GM19468 (cell line): ENCODE data around the gene CASQ1.

Source experiments
- ATAC-seq: cut with Tn5 transposase; IDR thresholded peaks from one replicate; pipeline ENCODE4 v1.9.1; 2021; ENCODE audit warnings: mild to moderate bottlenecking, moderate library complexity, moderate number of reproducible peaks; ENCODE audit not compliant: unreplicated experiment; ENCODE audit errors: extremely low read depth

CASQ1 gene

DNA sequence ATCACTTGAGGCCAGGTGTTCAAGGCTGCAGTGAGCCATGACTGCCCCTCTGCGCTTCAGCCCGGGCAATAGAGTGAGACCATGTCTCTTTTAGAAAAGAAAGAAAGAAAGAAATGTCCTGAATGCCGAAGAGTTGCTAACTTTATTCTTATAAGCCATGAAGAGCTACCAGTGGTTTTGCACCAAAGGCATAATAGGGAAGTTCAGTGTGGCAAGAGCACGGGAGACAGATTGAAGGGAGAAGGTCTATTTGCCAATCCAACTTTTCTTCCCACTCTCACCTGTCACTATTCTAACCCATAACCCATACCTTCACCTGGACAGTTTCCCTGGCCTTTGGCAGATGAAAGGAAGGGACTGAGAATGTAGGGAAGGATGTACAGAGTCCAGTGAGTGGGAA, 10.4 kb downstream of the CASQ1 start:
- no peak for ATAC-seq

DNA sequence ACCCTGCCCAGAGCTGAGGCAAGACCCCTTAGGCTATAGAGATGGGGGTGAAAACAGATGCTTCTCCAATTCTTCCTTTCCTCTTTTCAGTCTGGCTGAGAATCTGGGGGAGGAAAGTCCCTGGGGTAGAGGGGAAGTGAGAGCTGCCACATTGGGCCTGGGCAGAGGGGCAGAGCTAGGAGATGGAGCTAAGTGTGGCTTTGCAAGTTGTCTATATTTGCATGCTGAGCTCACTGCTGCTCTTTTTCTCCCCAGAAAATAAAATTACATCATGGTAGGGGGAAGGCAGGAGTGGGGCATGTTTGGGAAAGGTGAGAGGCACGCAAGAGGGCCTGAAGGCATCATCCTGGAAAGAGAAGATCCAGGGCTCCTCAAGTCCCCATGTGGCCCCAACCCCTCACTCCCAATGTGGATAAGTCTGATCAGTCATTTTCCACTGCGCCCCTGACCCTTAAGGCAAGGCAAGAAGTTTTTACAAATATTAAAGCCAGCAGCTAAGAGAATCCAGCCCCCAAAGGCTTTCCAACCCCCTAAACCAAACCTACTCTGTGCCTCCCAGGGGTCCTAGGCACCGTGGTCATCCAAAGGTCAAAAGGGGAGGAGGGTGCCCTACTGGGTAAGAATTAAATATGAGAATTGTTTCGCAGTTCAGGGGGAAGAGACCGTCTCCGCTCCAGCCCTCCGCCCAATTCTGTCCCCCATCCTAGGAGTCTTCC, 14.3 kb downstream of the CASQ1 start:
- ATAC-seq, result peak; percentile 30

DNA sequence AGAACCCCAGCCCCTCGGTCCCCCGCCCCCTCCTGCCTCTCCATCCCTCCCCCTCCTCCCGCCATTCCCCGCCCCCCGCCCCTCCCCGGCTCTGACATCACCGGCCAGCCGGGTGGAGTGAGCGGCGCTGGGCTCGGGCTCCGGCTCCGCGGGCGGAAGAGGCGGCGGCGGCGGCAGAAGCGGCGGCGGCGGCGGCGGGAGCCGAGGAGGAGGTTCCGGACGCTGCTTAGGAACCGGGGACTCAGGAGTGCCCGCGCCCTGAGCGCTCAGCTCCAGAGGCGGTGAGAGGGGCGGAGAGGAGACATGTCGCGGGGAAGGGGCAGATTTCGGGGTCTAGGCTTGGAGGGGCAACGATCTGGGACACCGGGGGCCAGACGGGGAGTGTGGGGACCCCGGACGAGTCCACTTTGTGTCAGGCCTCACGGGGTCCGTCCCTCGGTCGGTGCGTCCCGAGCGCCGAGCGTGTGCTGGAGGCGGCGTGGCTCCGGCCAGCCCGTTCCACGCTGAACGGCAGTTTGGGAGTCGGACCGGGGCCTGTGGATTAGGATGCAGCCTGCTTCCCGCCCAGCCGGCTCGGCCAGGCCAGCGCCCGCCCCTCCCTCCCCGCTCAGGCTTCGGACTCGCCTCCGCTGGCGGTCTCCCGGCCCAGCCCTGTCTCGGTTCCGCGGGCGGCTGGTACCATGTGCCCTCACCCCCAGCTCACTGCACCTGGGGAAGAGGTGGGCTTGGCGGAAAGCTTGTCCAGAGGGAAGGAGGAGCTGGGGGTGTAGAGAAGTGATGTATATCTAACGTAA, 15.1 kb downstream of the CASQ1 start, which contains the start of gene PEA15:
Gene PEA15 (plus strand): TSS at position 143 of the 794 bp plus-strand sequence. CDS start 6,161 bp downstream, outside the sequence.
- ATAC-seq, result no peak

DNA sequence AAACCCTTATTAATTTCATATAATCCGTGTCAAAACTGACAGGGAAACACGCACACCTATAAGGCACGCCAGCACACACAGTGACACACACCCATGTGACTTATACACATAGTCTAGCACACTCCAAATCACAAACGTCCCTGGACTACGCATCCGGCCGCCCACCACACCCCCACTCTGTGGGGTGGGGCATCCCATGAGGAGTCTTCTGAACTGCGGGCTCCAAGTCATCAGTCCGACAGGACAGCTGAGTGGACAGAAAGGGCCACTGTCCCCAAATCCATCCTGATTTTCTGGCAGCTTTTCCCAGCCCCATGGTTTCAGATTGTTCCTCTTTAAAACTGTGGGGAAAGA, 15.6 kb downstream of the CASQ1 start:
- ATAC-seq, result no peak

DNA sequence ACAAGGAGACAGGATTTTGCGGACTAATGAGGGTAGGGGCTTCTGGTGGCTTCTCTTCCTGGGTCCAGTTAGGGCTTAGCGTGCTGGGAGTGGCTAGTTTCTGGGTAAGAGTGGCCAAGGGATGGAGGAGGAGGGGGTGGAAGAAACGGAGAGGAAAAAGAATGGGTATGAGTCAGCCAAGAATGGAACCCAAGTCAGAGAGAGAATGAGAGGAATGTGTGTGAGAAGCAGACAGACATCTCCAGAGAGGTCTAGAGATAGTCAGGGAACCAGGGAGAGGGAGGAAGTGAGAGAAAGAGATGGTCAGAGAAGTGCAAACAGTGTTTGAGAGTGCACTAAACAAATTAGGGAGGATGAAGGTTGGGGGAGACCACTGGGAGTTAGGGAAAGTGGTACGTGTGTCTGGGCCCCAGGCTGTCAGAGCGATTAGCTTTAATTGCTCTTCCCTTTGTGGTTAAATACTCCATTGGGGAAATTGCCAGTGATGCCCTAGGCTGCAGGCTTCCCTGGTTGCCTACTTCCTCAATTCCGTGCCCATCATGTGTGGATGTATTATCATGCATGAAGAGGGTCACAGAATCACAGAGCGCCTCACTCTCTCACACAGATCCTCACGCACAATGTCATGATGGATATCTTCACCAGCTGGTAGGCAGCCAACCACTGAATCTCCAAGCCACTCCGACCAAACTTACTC, 16.2 kb downstream of the CASQ1 start:
- ATAC-seq, result no peak

DNA sequence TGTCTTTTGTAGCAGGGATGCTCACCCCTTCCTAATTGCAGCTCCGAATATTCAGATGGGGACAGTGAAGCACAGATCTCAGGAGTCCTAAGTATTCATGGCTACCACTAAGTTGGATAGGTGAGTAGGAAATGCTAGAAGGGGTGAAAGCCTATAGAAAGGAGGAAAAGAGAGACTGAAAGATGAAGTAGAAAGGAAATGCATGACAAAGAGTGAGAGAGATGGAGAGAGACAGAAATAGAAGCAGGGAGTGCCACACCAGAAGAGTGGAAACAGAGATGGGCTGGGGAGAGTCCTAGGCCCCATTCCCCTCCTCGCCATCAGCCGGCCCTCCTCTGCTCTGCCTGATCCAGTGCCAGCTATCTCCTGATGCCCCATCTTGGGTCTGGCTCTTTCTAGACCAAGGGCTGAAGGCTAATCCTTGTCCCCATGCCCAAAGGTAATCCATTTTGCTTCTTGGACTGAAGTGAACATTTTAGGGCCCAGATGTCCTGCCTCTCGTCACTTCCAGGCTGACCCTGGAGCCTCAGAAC, 16.8 kb downstream of the CASQ1 start:
- ATAC-seq, result no peak

DNA sequence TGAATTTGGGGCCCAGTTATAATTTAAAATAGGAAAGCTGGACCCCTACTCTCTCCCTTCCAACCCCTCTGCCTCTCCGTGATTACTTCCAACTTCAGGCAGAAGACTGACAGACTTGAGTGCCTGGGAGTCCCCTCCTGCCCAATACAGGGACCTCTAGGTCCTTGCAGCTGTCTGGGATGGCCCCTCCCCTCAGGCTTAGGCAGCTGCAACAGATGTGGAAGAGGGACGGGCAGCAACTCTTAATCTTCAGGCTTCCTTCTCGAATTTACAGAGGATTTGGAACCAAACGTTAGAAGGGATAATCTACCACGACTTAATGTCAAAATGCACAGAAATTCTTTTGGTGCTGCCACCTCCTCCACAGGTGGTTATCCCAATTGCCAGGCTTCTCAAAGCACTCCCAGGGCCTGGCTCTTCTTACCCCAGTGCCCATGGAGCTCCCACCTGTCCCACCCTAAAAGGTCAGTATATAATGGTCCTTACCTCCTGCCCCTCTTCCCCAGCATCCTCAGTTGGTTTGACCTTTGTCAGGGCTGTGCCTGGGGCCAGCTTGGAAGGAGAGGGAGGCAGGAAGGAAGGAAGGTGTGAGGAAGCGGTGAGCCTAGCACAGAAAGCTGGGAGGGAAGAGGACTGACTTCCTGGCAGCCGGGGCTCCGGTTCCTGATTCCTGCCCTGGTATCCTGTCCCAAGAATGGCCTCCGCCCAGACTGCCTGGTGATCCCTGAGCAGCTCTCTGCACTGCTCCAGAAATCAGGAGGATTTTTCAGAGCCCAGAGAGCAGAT, 17.6 kb downstream of the CASQ1 start:
- no peak for ATAC-seq

DNA sequence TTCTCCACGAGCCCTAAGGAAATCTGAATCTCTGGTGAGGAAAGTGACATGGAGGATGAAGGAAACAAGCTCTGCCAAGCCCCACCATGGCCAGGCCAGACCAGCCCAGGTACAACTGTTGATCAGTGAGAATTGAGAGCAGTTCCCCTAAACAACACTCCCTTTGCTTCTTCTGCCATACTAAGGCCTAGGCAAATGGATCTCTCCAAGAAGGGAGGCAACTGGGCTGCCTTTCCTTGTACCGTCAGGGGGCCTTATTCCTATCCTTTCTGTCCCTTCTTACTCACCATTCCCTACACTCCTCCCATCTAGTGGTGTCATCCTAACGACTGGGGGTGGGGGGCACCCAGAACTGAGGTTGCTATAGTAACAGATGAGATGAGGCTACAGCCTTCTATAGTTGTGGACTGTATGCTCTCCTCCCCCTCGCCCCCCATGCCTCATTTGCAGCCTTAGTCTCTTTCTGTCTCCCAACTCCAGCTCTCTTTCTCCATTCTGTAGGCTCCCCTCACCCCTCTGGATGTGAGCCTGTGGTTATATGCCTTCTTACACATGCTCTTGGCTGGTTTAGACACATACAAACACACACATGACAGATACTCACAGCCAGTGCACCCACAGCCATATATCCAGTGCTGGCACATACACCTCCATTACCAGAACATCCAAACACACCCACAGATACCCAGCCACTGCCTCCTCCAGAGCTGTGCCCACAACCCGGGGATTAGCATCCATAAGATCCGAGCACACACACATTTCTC, 18.4 kb downstream of the CASQ1 start:
- no peak for ATAC-seq

DNA sequence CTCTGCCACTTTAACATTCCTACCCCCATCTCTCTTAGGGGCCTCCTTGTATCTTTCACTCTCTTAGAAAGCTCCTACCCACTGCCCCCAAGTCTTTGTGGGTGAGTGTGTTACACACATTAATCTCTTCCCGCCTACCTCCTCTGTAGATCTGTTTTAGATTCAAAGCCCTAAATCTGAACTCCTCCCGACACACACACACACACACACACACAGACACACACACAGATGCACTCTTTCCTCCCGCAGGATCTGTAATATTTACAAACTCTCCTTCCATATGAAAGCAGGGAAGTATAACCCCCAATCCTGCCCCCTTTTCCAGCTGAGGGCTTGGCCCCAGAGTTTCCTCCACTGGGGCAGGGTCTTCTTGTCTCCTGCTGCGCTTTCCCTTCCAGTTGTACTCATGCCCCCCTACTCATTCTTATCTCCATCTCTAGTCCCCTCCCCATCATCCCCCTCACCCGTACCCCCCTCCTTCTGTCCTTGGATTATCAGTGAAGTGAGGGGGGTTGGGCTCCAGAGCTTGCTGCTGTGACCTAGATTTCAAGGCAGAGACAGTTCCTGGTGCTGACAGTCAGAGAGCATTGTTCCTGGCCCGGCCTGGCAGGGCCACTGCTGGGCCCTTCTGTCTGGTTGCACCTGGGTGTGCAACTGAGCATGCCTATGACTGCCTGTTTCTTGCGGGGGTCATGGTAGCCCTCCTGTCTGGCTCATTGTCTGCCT, 19.1 kb downstream of the CASQ1 start:
- ATAC-seq, result no peak

DNA sequence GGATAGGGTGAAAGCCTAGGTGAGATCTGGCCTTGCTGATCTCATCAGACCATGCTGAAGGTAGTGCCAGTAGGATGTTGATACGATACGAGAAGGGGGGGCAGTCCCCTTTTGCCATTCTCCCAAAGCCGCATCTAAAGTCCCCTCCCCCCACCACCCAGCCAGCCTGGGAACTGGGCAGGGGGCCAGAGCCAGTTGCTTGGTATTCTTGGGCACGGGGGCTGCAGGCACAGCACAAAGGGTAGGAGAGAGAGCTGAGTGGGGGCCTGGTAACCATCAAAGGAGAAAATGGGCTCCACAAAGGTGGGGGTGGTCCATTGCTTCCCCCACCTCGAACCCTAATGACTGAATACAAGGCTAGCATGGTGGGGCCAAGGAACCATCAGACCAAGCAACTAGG, 20.2 kb downstream of the CASQ1 start:
- no peak for ATAC-seq

DNA sequence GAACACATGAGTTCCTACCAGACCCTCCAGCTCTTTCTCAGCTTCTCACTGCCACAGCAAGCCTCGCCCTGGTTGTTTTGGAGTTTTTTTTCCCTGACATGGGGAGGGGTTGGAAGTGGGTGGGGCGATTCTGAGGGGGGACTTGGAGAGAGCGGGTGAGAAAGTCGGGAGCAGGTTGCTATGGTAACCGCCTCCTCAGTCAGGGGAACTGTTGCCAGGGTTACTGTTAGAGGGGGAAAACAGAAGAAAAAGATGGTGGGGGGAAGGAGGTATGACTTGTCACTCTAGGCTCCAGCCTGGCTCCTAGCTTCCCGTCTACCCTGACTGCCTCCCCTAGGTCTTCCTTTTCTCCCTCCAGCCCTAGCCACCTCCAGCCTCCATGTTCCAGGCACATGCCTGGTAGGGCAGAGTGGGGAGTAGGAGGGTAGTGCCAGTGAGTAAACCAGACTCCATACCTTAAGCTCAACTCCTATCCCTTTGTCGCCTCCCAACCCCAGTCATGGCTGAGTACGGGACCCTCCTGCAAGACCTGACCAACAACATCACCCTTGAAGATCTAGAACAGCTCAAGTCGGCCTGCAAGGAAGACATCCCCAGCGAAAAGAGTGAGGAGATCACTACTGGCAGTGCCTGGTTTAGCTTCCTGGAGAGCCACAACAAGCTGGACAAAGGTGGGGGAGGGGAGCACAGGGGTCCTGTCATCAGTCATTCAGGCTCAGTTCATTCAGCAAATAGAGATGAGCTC, 20.8 kb downstream of the CASQ1 start:
- ATAC-seq, result no peak

DNA sequence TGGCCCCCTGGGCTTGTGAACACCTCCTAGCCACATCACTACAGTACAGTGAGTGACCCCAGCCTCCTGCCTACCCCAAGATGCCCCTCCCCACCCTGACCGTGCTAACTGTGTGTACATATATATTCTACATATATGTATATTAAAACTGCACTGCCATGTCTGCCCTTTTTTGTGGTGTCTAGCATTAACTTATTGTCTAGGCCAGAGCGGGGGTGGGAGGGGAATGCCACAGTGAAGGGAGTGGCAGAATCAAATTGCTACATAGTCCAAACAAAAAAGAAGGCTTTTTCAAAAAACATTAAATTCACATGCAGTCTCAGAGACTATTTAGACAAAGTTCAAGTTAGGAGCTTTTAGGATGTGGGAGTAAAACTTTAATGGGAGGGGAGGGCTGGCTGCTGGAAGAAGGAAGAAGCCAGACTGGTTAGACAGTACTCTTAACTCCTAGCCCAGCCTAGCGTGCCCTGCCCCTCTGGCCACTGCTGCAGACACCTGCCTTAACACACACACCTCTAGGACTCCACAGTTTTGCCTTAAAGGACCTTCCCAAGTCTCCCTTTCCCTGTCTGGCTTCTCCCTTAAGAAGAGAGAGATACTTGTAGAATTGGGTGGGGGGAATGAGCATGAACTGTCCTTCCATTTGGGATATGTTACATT, 24.2 kb downstream of the CASQ1 start:
- ATAC-seq, result no peak

DNA sequence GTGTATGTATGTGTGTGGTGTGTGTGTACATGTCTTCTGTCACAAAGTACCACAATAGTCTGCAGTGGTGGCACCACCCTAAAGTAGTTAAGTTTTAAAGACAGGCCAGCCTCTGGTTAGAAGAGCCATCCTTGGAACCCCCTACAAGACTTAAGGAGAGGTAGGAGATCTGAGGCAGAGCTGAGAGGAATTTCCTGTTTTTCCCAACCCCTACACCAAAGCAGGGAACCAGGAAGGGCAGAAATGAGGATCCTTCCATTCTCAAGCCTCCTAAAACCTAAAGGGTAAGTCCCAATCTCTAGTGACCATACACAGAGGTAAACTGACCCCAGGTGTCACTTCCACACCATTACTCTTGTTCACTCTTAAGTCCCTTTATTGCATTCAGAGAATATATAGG, 25.9 kb downstream of the CASQ1 start:
- ATAC-seq, result no peak

DNA sequence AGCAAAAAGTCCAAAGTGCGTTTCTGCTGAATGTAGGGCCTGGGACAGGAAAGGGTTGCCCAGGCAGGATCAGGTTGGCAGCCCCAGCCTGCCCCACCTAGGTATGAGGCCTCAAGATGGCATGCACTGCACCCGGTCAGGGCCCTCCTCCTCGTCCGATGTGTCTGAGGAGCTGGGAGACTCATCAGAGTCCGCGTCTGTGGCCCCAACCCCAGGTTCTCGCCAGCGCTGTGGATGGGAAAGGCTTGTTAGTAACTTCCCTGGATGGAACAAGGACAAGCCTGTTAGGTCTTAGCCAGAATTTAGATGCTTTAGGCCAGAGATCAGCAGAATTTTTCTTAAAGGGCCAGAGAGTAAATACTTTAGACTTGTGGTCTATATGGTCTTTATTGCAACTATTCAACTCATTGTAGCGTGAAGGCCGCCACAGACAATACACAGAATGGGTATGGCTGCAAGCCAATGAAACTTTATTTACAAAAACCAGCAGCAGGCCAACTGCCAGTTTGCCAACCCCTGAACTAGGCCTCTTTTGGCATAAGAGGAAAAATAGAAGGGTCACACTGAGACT, 27.2 kb downstream of the CASQ1 start:
- no peak for ATAC-seq

DNA sequence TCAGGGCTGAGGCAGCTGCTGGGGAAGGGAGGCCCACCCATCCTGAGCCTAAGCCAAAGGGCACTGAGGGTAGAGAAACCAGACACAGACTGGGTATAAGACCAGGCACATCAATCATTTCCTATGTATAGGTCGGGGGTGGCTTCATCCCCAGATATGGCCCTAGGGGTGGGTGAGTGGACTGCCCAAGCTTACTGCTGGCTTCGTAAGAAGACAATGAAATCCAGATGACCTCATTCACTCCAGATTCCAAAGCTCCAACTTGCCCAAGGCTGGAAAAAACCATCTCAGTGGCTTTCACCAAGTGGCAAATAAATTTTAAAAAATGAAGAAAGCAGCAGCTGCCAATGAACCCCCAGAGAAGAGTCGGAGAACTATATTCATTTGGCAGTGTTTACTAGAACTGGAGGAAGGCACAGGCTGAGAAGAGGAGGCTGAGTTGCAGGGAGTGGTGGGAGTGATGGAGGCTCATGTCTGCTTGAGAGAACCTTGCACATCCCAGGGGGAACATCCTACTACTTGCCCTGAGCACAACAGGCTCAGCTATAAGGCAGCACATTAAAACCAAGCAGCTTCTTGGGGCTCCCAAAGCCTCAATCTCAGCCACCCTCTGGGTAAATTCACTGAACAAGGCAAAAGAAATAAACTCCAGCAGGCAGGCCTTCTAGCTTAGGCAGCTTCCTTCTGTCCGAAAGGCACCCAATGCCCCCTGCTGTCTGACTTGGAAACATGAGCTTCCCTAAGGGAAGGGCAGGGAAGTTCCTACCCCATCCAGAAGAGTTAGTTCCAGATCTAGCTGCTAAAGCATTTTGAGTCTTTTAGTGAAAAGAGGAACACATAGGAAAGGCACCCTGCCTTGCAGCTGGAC, 28.9 kb downstream of the CASQ1 start:
- no peak for ATAC-seq

DNA sequence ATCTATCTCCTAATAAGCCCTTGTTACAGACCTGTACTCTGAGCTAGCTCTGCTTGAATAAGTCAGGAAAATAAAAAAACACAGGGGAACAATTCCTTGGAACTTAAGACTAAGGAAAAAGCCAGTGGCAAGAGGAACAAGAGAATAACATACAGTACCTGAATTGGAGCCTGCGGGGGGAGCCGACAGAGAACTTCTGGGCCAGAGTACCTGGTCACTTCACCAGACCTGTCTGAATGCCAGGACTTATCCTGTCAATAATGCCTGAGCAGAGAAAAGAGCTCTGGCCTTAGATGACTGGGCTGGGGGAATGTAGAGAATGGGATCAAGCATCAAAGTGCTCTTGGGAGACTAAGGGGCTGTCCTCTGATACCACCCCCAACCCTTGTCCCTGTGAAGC, 29.9 kb downstream of the CASQ1 start:
- no peak for ATAC-seq
